MM.1S (cell line): ENCODE measurements around the gene RUNX2.

Experiments
- EZH2 ChIP-seq: fragments of 300-600 bp; sonication (generic); optimal IDR thresholded peaks from 2 replicates; pipeline ENCODE3; 2017; ENCODE audit warnings: low read depth, mild to moderate bottlenecking, antibody characterized with exemption, low read length, mixed read lengths
- EZH2phosphoT487 ChIP-seq: fragments of 300-600 bp; sonication (generic); IDR thresholded peaks from 2 replicates; pipeline ENCODE4 v1.6.1; 2018; ENCODE audit warnings: antibody characterized with exemption, low read length
- TF ChIP-seq, protein P1 (sequence below): fragments of 300-600 bp; sonication (generic); IDR thresholded peaks from 2 replicates; pipeline ENCODE4 v1.5.1; 2016; ENCODE audit warnings: antibody characterized with exemption, low read length, mixed read lengths

DNA sequence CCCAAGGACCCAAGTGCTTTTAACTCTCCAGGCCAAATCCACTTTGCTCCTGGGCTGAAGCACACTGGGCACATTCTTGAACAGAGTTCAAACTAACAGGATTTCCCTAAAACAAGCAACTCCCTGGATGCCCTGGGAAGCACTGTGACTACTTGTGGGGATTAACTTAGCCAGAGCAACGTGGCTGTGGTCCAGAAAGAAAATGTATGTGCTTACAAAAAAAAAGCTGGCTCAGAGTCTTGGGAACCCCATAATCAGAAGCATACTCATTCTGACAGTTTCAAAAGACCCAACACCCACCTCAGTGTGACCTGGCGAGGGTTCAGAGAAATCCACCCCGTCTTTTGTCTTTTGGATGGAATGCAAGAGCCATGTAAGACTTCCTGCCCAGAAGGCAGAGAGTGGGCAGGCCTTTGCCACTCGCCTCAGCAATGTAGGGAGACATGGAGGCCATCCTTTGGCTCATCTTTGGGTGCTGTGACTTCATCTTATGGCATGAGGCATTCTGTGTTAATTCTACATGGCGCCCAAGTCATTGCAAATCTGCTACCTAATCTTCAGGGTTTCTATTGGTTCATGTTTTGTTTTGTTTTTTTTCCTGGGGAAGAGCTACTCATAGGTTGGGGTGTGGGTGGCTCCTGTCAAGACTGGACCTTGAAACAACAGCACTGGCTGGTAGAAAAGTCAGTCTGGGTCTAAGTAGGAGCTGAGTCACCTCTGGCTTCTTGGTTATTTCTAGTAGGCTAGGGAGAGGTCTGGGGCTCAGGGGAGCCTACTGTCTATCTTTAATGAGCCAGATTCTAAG, 298.2 kb downstream of the RUNX2 start:
- TF ChIP-seq, protein P1, sequence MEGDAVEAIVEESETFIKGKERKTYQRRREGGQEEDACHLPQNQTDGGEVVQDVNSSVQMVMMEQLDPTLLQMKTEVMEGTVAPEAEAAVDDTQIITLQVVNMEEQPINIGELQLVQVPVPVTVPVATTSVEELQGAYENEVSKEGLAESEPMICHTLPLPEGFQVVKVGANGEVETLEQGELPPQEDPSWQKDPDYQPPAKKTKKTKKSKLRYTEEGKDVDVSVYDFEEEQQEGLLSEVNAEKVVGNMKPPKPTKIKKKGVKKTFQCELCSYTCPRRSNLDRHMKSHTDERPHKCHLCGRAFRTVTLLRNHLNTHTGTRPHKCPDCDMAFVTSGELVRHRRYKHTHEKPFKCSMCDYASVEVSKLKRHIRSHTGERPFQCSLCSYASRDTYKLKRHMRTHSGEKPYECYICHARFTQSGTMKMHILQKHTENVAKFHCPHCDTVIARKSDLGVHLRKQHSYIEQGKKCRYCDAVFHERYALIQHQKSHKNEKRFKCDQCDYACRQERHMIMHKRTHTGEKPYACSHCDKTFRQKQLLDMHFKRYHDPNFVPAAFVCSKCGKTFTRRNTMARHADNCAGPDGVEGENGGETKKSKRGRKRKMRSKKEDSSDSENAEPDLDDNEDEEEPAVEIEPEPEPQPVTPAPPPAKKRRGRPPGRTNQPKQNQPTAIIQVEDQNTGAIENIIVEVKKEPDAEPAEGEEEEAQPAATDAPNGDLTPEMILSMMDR, result no peak
- TF ChIP-seq EZH2phosphoT487 (no peak), EZH2 (no peak)
